ENCODE data around the gene FAM20C.

The FAM20C gene

GRCh38 chr7:152702-153391 is 39.5 kb upstream of the FAM20C start:
- H3K4me3 ChIP-seq (ENCODE audit: low read depth in 1 of 2, low read length in 2 of 2): no peak overlapping the region
- H3K9ac ChIP-seq (ENCODE audit: low read length): no peak overlapping the region
- H3K9me3 ChIP-seq (ENCODE audit: low read length): no peaks in the 10 kb centered on the region
- no peaks in the 10 kb centered on the region for H3K36me3 ChIP-seq (ENCODE audit: insufficient read depth, low read length)
- H3K27ac ChIP-seq (ENCODE audit: low read depth, low read length): no peak overlapping the region
- H3K27me3 ChIP-seq (ENCODE audit: control insufficient read depth in 1 of 2, insufficient read depth in 2 of 2, low read length in 2 of 2): no peaks in the 10 kb centered on the region
- H3K4me1 ChIP-seq (ENCODE audit: insufficient read depth, low read length): peaks cover 17% of the 10 kb centered on the region

- Histone ChIP-seq H3K27ac (ENCODE audit: low read depth, low read length) (no peak overlapping the region), H3K27me3 (ENCODE audit: control insufficient read depth in 1 of 2, insufficient read depth in 2 of 2, low read length in 2 of 2) (no peaks in the 10 kb centered on the region), H3K9me3 (ENCODE audit: low read length) (no peaks in the 10 kb centered on the region), H3K4me1 (ENCODE audit: insufficient read depth, low read length) (peaks cover 12% of the 10 kb centered on the region), H3K36me3 (ENCODE audit: insufficient read depth, low read length) (no peaks in the 10 kb centered on the region), H3K4me3 (ENCODE audit: low read depth in 1 of 2, low read length in 2 of 2) (no peak overlapping the region), H3K9ac (ENCODE audit: low read length) (no peak overlapping the region)
Observed at GRCh38 chr7:153604-154003, 38.8 kb upstream of the FAM20C start.

GRCh38 chr7:154096-154799 is 38.1 kb upstream of the FAM20C start:
- H3K27me3 ChIP-seq (ENCODE audit: control insufficient read depth in 1 of 2, insufficient read depth in 2 of 2, low read length in 2 of 2): no peaks in the 10 kb centered on the region
- no peaks in the 10 kb centered on the region for H3K9me3 ChIP-seq (ENCODE audit: low read length)
- no peak overlapping the region for H3K4me3 ChIP-seq (ENCODE audit: low read depth in 1 of 2, low read length in 2 of 2)
- peaks cover 11% of the 10 kb centered on the region for H3K4me1 ChIP-seq (ENCODE audit: insufficient read depth, low read length)
- H3K27ac ChIP-seq (ENCODE audit: low read depth, low read length): no peak overlapping the region
- H3K9ac ChIP-seq (ENCODE audit: low read length): no peak overlapping the region
- H3K36me3 ChIP-seq (ENCODE audit: insufficient read depth, low read length): no peaks in the 10 kb centered on the region

GRCh38 chr7:155469-155900 is 36.9 kb upstream of the FAM20C start:
- Histone ChIP-seq H3K9ac (ENCODE audit: low read length) (no peak overlapping the region), H3K9me3 (ENCODE audit: low read length) (no peaks in the 10 kb centered on the region), H3K27me3 (ENCODE audit: control insufficient read depth in 1 of 2, insufficient read depth in 2 of 2, low read length in 2 of 2) (no peaks in the 10 kb centered on the region), H3K36me3 (ENCODE audit: insufficient read depth, low read length) (no peaks in the 10 kb centered on the region), H3K27ac (ENCODE audit: low read depth, low read length) (no peak overlapping the region), H3K4me1 (ENCODE audit: insufficient read depth, low read length) (peaks cover 2% of the 10 kb centered on the region), H3K4me3 (ENCODE audit: low read depth in 1 of 2, low read length in 2 of 2) (no peak overlapping the region)

GRCh38 chr7:156111-157007 is 36.0 kb upstream of the FAM20C start:
- Histone ChIP-seq H3K36me3 (ENCODE audit: insufficient read depth, low read length) (no peaks in the 10 kb centered on the region), H3K27me3 (ENCODE audit: control insufficient read depth in 1 of 2, insufficient read depth in 2 of 2, low read length in 2 of 2) (no peaks in the 10 kb centered on the region), H3K27ac (ENCODE audit: low read depth, low read length) (no peak overlapping the region), H3K4me3 (ENCODE audit: low read depth in 1 of 2, low read length in 2 of 2) (no peak overlapping the region), H3K4me1 (ENCODE audit: insufficient read depth, low read length) (no peaks in the 10 kb centered on the region), H3K9ac (ENCODE audit: low read length) (no peak overlapping the region), H3K9me3 (ENCODE audit: low read length) (no peaks in the 10 kb centered on the region)

- H3K36me3 ChIP-seq (ENCODE audit: insufficient read depth, low read length): no peaks in the 10 kb centered on the region
- no peak overlapping the region for H3K9ac ChIP-seq (ENCODE audit: low read length)
- H3K4me3 ChIP-seq (ENCODE audit: low read depth in 1 of 2, low read length in 2 of 2): no peak overlapping the region
- H3K27ac ChIP-seq (ENCODE audit: low read depth, low read length): no peak overlapping the region
- no peaks in the 10 kb centered on the region for H3K9me3 ChIP-seq (ENCODE audit: low read length)
- no peaks in the 10 kb centered on the region for H3K27me3 ChIP-seq (ENCODE audit: control insufficient read depth in 1 of 2, insufficient read depth in 2 of 2, low read length in 2 of 2)
- no peaks in the 10 kb centered on the region for H3K4me1 ChIP-seq (ENCODE audit: insufficient read depth, low read length)
Observed at GRCh38 chr7:157008-157310, 35.4 kb upstream of the FAM20C start.

- H3K4me3 ChIP-seq (ENCODE audit: low read depth in 1 of 2, low read length in 2 of 2): no peak overlapping the region
- H3K9ac ChIP-seq (ENCODE audit: low read length): no peak overlapping the region
- H3K27ac ChIP-seq (ENCODE audit: low read depth, low read length): no peak overlapping the region
- no peaks in the 10 kb centered on the region for H3K9me3 ChIP-seq (ENCODE audit: low read length)
- H3K36me3 ChIP-seq (ENCODE audit: insufficient read depth, low read length): no peaks in the 10 kb centered on the region
- no peaks in the 10 kb centered on the region for H3K4me1 ChIP-seq (ENCODE audit: insufficient read depth, low read length)
- no peaks in the 10 kb centered on the region for H3K27me3 ChIP-seq (ENCODE audit: control insufficient read depth in 1 of 2, insufficient read depth in 2 of 2, low read length in 2 of 2)
Observed at GRCh38 chr7:157771-158625, 34.4 kb upstream of the FAM20C start.

- no peaks in the 10 kb centered on the region for H3K27me3 ChIP-seq (ENCODE audit: control insufficient read depth in 1 of 2, insufficient read depth in 2 of 2, low read length in 2 of 2)
- H3K36me3 ChIP-seq (ENCODE audit: insufficient read depth, low read length): no peaks in the 10 kb centered on the region
- H3K4me3 ChIP-seq (ENCODE audit: low read depth in 1 of 2, low read length in 2 of 2): no peak overlapping the region
- H3K4me1 ChIP-seq (ENCODE audit: insufficient read depth, low read length): no peaks in the 10 kb centered on the region
- H3K9me3 ChIP-seq (ENCODE audit: low read length): no peaks in the 10 kb centered on the region
- H3K27ac ChIP-seq (ENCODE audit: low read depth, low read length): no peak overlapping the region
- no peak overlapping the region for H3K9ac ChIP-seq (ENCODE audit: low read length)
Observed at GRCh38 chr7:158771-159170, 33.6 kb upstream of the FAM20C start.

- no peak overlapping the region for H3K27ac ChIP-seq (ENCODE audit: low read depth, low read length)
- no peaks in the 10 kb centered on the region for H3K36me3 ChIP-seq (ENCODE audit: insufficient read depth, low read length)
- no peak overlapping the region for H3K9ac ChIP-seq (ENCODE audit: low read length)
- no peak overlapping the region for H3K4me3 ChIP-seq (ENCODE audit: low read depth in 1 of 2, low read length in 2 of 2)
- no peaks in the 10 kb centered on the region for H3K9me3 ChIP-seq (ENCODE audit: low read length)
- H3K27me3 ChIP-seq (ENCODE audit: control insufficient read depth in 1 of 2, insufficient read depth in 2 of 2, low read length in 2 of 2): no peaks in the 10 kb centered on the region
- H3K4me1 ChIP-seq (ENCODE audit: insufficient read depth, low read length): no peaks in the 10 kb centered on the region
Observed at GRCh38 chr7:159370-160270, 32.8 kb upstream of the FAM20C start.

- Histone ChIP-seq H3K27ac (ENCODE audit: low read depth, low read length) (no peak overlapping the region), H3K36me3 (ENCODE audit: insufficient read depth, low read length) (no peaks in the 10 kb centered on the region), H3K9me3 (ENCODE audit: low read length) (no peaks in the 10 kb centered on the region), H3K27me3 (ENCODE audit: control insufficient read depth in 1 of 2, insufficient read depth in 2 of 2, low read length in 2 of 2) (no peaks in the 10 kb centered on the region), H3K4me3 (ENCODE audit: low read depth in 1 of 2, low read length in 2 of 2) (no peak overlapping the region), H3K9ac (ENCODE audit: low read length) (no peak overlapping the region), H3K4me1 (ENCODE audit: insufficient read depth, low read length) (no peaks in the 10 kb centered on the region)
Observed at GRCh38 chr7:160958-161725, 31.2 kb upstream of the FAM20C start.
